Tibial nerve (tissue), 4 donors: ENCODE data around the gene NECAB3. TPM values are rescaled to one million over a fixed set of nuclear protein-coding genes. Genes with fewer than 3 reads are reported as not detected.

ENCODE experiments used
- DNase-seq, 2 donors: peaks; one replicate each; pipeline ENCODE4 v3.0.0-alpha.2; 2019; ENCODE audit warnings: low spot score in 2 of 2
- H3K27ac ChIP-seq, 4 donors: fragments of 200-600 bp; sonication (generic) in 3 of 4; one replicate each; pipeline ENCODE4 v1.5.1; 2017 to 2019; ENCODE audit warnings: mild to moderate bottlenecking in 1 of 4
- H3K27me3 ChIP-seq, 2 donors: fragments of 200-600 bp; sonication (generic) in 1 of 2; one replicate each; pipeline versions ENCODE4 v1.5.1 to v1.6.0; 2017 to 2019
- H3K36me3 ChIP-seq, 3 donors: fragments of 200-600 bp; sonication (generic); one replicate each; pipeline ENCODE4 v1.5.1; 2018 to 2019
- H3K4me1 ChIP-seq, 4 donors: fragments of 200-600 bp; sonication (generic) in 3 of 4; one replicate each; pipeline ENCODE4 v1.5.1; 2017 to 2019
- H3K4me3 ChIP-seq, 4 donors: fragments of 200-600 bp; sonication (generic) in 3 of 4; one replicate each; pipeline ENCODE4 v1.5.1; 2017 to 2019; ENCODE audit warnings: mild to moderate bottlenecking in 1 of 4, moderate library complexity in 1 of 4
- H3K9me3 ChIP-seq, 4 donors: fragments of 200-600 bp; sonication (generic) in 3 of 4; one replicate each; pipeline ENCODE4 v1.5.1; 2017 to 2019
- CTCF ChIP-seq, 5 experiments: fragments of 200-600 bp in 3 of 5; fragments of 450-650 bp in 2 of 5; sonication (generic) in 3 of 5; IDR thresholded peaks; one replicate each; pipeline ENCODE4 v1.5.1; 2016 to 2019; ENCODE audit warnings: antibody characterized with exemption in 5 of 5, mild to moderate bottlenecking in 3 of 5, moderate library complexity in 2 of 5
- EP300 ChIP-seq, 2 donors: sonication (generic); formaldehyde crosslinking; IDR thresholded peaks; one replicate each; pipeline ENCODE4 v1.6.1; 2017; ENCODE audit warnings: antibody characterized with exemption in 2 of 2, mild to moderate bottlenecking in 1 of 2
- POLR2A ChIP-seq, 2 donors: fragments of 450-650 bp; IDR thresholded peaks; one replicate each; pipeline ENCODE4 v1.6.1; 2017; ENCODE audit warnings: antibody characterized with exemption in 2 of 2, mild to moderate bottlenecking in 2 of 2, moderate library complexity in 2 of 2
- WGBS, 2 donors: methylation state at CpG; one replicate each; pipeline ENCODE4 v1.1.5; 2018; 5-methylcytosine and 5-hydroxymethylcytosine counted together
- total RNA-seq, 4 donors: library from RNA; depleted of rRNA; stranded (reverse); fragments of >200 nt; gene quantifications; one replicate each; pipeline ENCODE4 v1.1.0, GENCODE V29; 2016

The NECAB3 gene
- total RNA-seq, 4 donors from 2014 or later, result 80.8 to 103 (median 91.5) TPM

GRCh38 chr20:33646191-33646590 lies 28.0 kb downstream of the NECAB3 start:
- Histone ChIP-seq H3K4me3 (no peak overlapping the region), H3K36me3 (peaks cover 0 to 58% (median 5%) of the 10 kb centered on the region in 3 donors), H3K27me3 (no peaks in the 10 kb centered on the region), H3K27ac (no peak overlapping the region), H3K4me1 (peaks cover 0 to 27% (median 0%) of the 10 kb centered on the region in 4 donors), H3K9me3 (no peaks in the 10 kb centered on the region)
- WGBS, 2 donors, result 97 to 99% methylated on average over 5 of the region's 5 CpGs
- TF ChIP-seq CTCF (IDR thresholded peaks at IDR 0.05) (no peak), POLR2A (IDR thresholded peaks at IDR 0.05) (no peak), EP300 (IDR thresholded peaks at IDR 0.05) (no peak)
- no peak for DNase-seq

- Histone ChIP-seq H3K27me3 (no peaks in the 10 kb centered on the region), H3K4me1 (peaks cover 0 to 27% (median 0%) of the 10 kb centered on the region in 4 donors), H3K9me3 (no peaks in the 10 kb centered on the region), H3K36me3 (peaks cover 0 to 66% (median 5%) of the 10 kb centered on the region in 3 donors), H3K4me3 (no peak overlapping the region), H3K27ac (no peak overlapping the region)
- TF ChIP-seq CTCF (IDR thresholded peaks at IDR 0.05), result no peak
- TF ChIP-seq POLR2A (IDR thresholded peaks at IDR 0.05), result no peak
- TF ChIP-seq EP300 (IDR thresholded peaks at IDR 0.05), result no peak
- WGBS, 2 donors, result 92 to 93% methylated on average over 2 of the region's 2 CpGs
- no peak for DNase-seq
Measured at GRCh38 chr20:33645396-33645795, 28.8 kb downstream of the NECAB3 start.

GRCh38 chr20:33645072-33645358 lies 29.2 kb downstream of the NECAB3 start:
- no peak overlapping the region for H3K4me3 ChIP-seq
- TF ChIP-seq EP300 (IDR thresholded peaks at IDR 0.05), result no peak
- TF ChIP-seq POLR2A (IDR thresholded peaks at IDR 0.05), result no peak
- no peak for TF ChIP-seq CTCF (IDR thresholded peaks at IDR 0.05)
- H3K9me3 ChIP-seq, result no peaks in the 10 kb centered on the region
- H3K4me1 ChIP-seq, result peaks cover 0 to 27% (median 0%) of the 10 kb centered on the region in 4 donors
- DNase-seq, result no peak
- peaks cover 0 to 70% (median 5%) of the 10 kb centered on the region in 3 donors for H3K36me3 ChIP-seq
- H3K27me3 ChIP-seq, result no peaks in the 10 kb centered on the region
- 61 to 83% methylated on average over 4 of the region's 4 CpGs for WGBS, 2 donors
- H3K27ac ChIP-seq, result no peak overlapping the region

GRCh38 chr20:33644313-33645071 lies 29.7 kb downstream of the NECAB3 start:
- H3K36me3 ChIP-seq, result peaks cover 0 to 75% (median 5%) of the 10 kb centered on the region in 3 donors
- H3K27ac ChIP-seq, result no peak overlapping the region
- no peaks in the 10 kb centered on the region for H3K27me3 ChIP-seq
- no peak for DNase-seq
- WGBS, 2 donors, result 85 to 91% methylated on average over 21 to 28 of the region's 28 CpGs
- no peak overlapping the region for H3K4me3 ChIP-seq
- TF ChIP-seq POLR2A (IDR thresholded peaks at IDR 0.05), result no peak
- H3K4me1 ChIP-seq, result peaks cover 0 to 27% (median 0%) of the 10 kb centered on the region in 4 donors
- no peaks in the 10 kb centered on the region for H3K9me3 ChIP-seq

- H3K4me3 ChIP-seq, result no peak overlapping the region
- H3K4me1 ChIP-seq, result no peaks in the 10 kb centered on the region
- H3K36me3 ChIP-seq, result peaks cover 4 to 98% (median 5%) of the 10 kb centered on the region in 3 donors
- TF ChIP-seq EP300 (IDR thresholded peaks at IDR 0.05), result no peak
- TF ChIP-seq CTCF (IDR thresholded peaks at IDR 0.05), result no peak
- TF ChIP-seq POLR2A (IDR thresholded peaks at IDR 0.05), result no peak
- H3K9me3 ChIP-seq, result no peaks in the 10 kb centered on the region
- H3K27ac ChIP-seq, result no peak overlapping the region
- DNase-seq, result no peak
- WGBS, 2 donors, result 69 to 70% methylated on average over 13 of the region's 13 CpGs
- H3K27me3 ChIP-seq, result peaks cover 0 to 2% of the 10 kb centered on the region in 2 donors
Measured at GRCh38 chr20:33640287-33640686, 33.9 kb downstream of the NECAB3 start.
